H9 (cell line): ENCODE data around the gene IRX2. TPM values are rescaled to one million over a fixed set of nuclear protein-coding genes. Genes with fewer than 3 reads are reported as not detected.

ENCODE experiments used
- DNase-seq: peaks from one replicate; pipeline ENCODE4 v3.0.0-alpha.2; 2017
- H2AFZ ChIP-seq: one replicate; pipeline ENCODE4 v1.6.1; 2013; ENCODE audit warnings: mild to moderate bottlenecking, low read length, control low read depth, moderate library complexity
- H2AK5ac ChIP-seq: 2 replicates; pipeline ENCODE4 v1.6.1; 2013; ENCODE audit warnings: low read length, control low read depth, mixed read lengths; ENCODE audit not compliant: insufficient read length
- H2BK120ac ChIP-seq: one replicate; pipeline ENCODE4 v1.6.1; 2013; ENCODE audit warnings: low read depth, mild to moderate bottlenecking, low read length, control low read depth, inconsistent platforms; ENCODE audit not compliant: poor library complexity, severe bottlenecking
- H2BK12ac ChIP-seq: 2 replicates; pipeline ENCODE4 v1.6.1; 2013; ENCODE audit warnings: low read length, control low read depth, mixed read lengths, low read depth; ENCODE audit not compliant: insufficient read length
- H2BK15ac ChIP-seq: 2 replicates; pipeline ENCODE4 v1.6.1; 2013; ENCODE audit warnings: low read depth, low read length, control low read depth
- H2BK20ac ChIP-seq: one replicate; pipeline ENCODE4 v1.6.1; 2013; ENCODE audit warnings: low read depth, mild to moderate bottlenecking, low read length, control low read depth, inconsistent platforms; ENCODE audit not compliant: poor library complexity, severe bottlenecking
- H2BK5ac ChIP-seq: 2 replicates; pipeline ENCODE4 v1.6.1; 2013; ENCODE audit warnings: low read length, control low read depth, mixed read lengths; ENCODE audit not compliant: insufficient read length
- H3K14ac ChIP-seq: 2 replicates; pipeline ENCODE4 v1.6.1; 2013; ENCODE audit warnings: low read length, control low read depth; ENCODE audit not compliant: insufficient read depth
- H3K18ac ChIP-seq: 2 replicates; pipeline ENCODE4 v1.6.1; 2013; ENCODE audit warnings: low read depth, mild to moderate bottlenecking, mixed read lengths, low read length, control low read depth; ENCODE audit not compliant: insufficient read length
- H3K23ac ChIP-seq: 2 replicates; pipeline ENCODE4 v1.6.1; 2013; ENCODE audit warnings: low read length, control low read depth, mixed read lengths, low read depth; ENCODE audit not compliant: insufficient read length
- H3K23me2 ChIP-seq: 2 replicates; pipeline ENCODE4 v1.6.1; 2013; ENCODE audit warnings: low read depth, mild to moderate bottlenecking, mixed read lengths, low read length, control low read depth; ENCODE audit not compliant: insufficient read length, poor library complexity, severe bottlenecking
- H3K27ac ChIP-seq: 2 replicates; pipeline ENCODE4 v1.5.1; 2013; ENCODE audit warnings: low read length, control low read depth, mixed read lengths, low read depth; ENCODE audit not compliant: insufficient read length
- H3K27me3 ChIP-seq: 2 replicates; pipeline ENCODE4 v1.6.1; 2013; ENCODE audit warnings: low read length, control low read depth, inconsistent platforms; ENCODE audit not compliant: insufficient read depth
- H3K4ac ChIP-seq: 2 replicates; pipeline ENCODE4 v1.6.1; 2013; ENCODE audit warnings: low read depth, mild to moderate bottlenecking, control low read depth, inconsistent platforms, low read length, moderate library complexity
- H3K4me1 ChIP-seq: 2 replicates; pipeline ENCODE4 v1.6.1; 2013; ENCODE audit warnings: low read length, control low read depth, inconsistent platforms; ENCODE audit not compliant: insufficient read depth
- H3K4me2 ChIP-seq: 2 replicates; pipeline ENCODE4 v1.6.1; 2013; ENCODE audit warnings: low read length, control low read depth, mixed read lengths; ENCODE audit not compliant: insufficient read length, insufficient read depth
- H3K56ac ChIP-seq: 2 replicates; pipeline ENCODE4 v1.6.1; 2013; ENCODE audit warnings: low read depth, mild to moderate bottlenecking, mixed read lengths, low read length, control low read depth; ENCODE audit not compliant: insufficient read length
- H3K79me1 ChIP-seq: 2 replicates; pipeline ENCODE4 v1.6.1; 2013; ENCODE audit warnings: low read depth, mild to moderate bottlenecking, moderate library complexity, low read length, control low read depth, inconsistent platforms; ENCODE audit not compliant: insufficient read depth, poor library complexity, severe bottlenecking
- H3K79me2 ChIP-seq: 2 replicates; pipeline ENCODE4 v1.6.1; 2013; ENCODE audit warnings: low read length, control low read depth, inconsistent platforms; ENCODE audit not compliant: insufficient read depth
- H3K9ac ChIP-seq: 2 replicates; pipeline ENCODE4 v1.6.1; 2013; ENCODE audit warnings: low read length, control low read depth, mixed read lengths; ENCODE audit not compliant: insufficient read length; ENCODE audit errors: extremely low read depth
- H3K9me3 ChIP-seq: one replicate; pipeline ENCODE4 v1.6.1; 2013; ENCODE audit warnings: low read depth, low read length, inconsistent platforms; ENCODE audit not compliant: control insufficient read depth
- H3T11ph ChIP-seq: one replicate; pipeline ENCODE4 v1.6.1; 2013; ENCODE audit warnings: mild to moderate bottlenecking, low read length, control low read depth, inconsistent platforms
- H4K20me1 ChIP-seq: one replicate; pipeline ENCODE4 v1.6.1; 2013; ENCODE audit not compliant: control insufficient read depth, insufficient read length, insufficient read depth
- H4K5ac ChIP-seq: 2 replicates; pipeline ENCODE4 v1.6.1; 2013; ENCODE audit warnings: low read depth, mild to moderate bottlenecking, mixed read lengths, low read length, control low read depth; ENCODE audit not compliant: insufficient read length
- H4K8ac ChIP-seq: replicated peaks from 2 replicates; pipeline ENCODE4 v1.6.1; 2013; ENCODE audit warnings: low read length, control low read depth, mixed read lengths, low read depth; ENCODE audit not compliant: insufficient read length
- H4K91ac ChIP-seq: 2 replicates; pipeline ENCODE4 v1.6.1; 2013; ENCODE audit warnings: low read depth, mild to moderate bottlenecking, moderate library complexity, mixed read lengths, low read length, control low read depth; ENCODE audit not compliant: insufficient read length
- H3K27ac Mint-ChIP-seq, 3 experiments: 2 replicates in 2 of 3; 3 replicates in 1 of 3; pipeline ENCODE4 v1.8.0; 2020 to 2021; ENCODE audit warnings: mixed read lengths in 3 of 3, mild to moderate bottlenecking in 1 of 3, moderate library complexity in 1 of 3
- H3K27me3 Mint-ChIP-seq: 2 replicates; pipeline ENCODE4 v1.8.0; 2021; ENCODE audit warnings: low read depth, mild to moderate bottlenecking, moderate library complexity, mixed read lengths
- H3K36me3 Mint-ChIP-seq, 3 experiments: 2 replicates in 2 of 3; 3 replicates in 1 of 3; pipeline ENCODE4 v1.8.0; 2020 to 2021; ENCODE audit warnings: low read depth in 3 of 3, mixed read lengths in 3 of 3; ENCODE audit not compliant: insufficient read depth in 1 of 3
- H3K4me1 Mint-ChIP-seq, 2 experiments: 2 replicates each; pipeline ENCODE4 v1.8.0; 2020; ENCODE audit warnings: mixed read lengths in 2 of 2
- H3K4me3 Mint-ChIP-seq, 2 experiments: 2 replicates in 1 of 2; 3 replicates in 1 of 2; pipeline ENCODE4 v1.8.0; 2020 to 2021; ENCODE audit warnings: mild to moderate bottlenecking in 2 of 2, mixed read lengths in 2 of 2, moderate library complexity in 1 of 2
- H3K9me3 Mint-ChIP-seq, 2 experiments: 2 replicates in 1 of 2; 3 replicates in 1 of 2; pipeline ENCODE4 v1.8.0; 2020; ENCODE audit warnings: mild to moderate bottlenecking in 2 of 2, mixed read lengths in 2 of 2, moderate library complexity in 1 of 2
- CTCF ChIP-seq: fragments of 200-600 bp; sonication (generic); conservative IDR thresholded peaks from 3 replicates; pipeline ENCODE4 v1.8.0; 2021; ENCODE audit warnings: antibody characterized with exemption, mild to moderate bottlenecking
- WGBS: extraction: QIAGEN DNeasy Blood & Tissue Kit; methylation state at CpG from one replicate; pipeline ENCODE4 v1.1.7; 2013; ENCODE audit warnings: missing lambda C conversion rate, low lambda C conversion rate, mixed read lengths; ENCODE audit not compliant: insufficient read length; ENCODE audit errors: extremely low coverage; 5-methylcytosine and 5-hydroxymethylcytosine counted together
- total RNA-seq: library from RNA; stranded (reverse); gene quantifications from 2 replicates; pipeline ENCODE4 v1.2.1, GENCODE V29; 2021

The IRX2 gene
- total RNA-seq, 1 experiment from 2014 or later: 91.6 TPM

GRCh38 chr5:2732004-2732403, 19.5 kb downstream of the IRX2 start:
- peaks cover 62% of the 10 kb centered on the region for H3K27me3 Mint-ChIP-seq
- peaks cover under 1% of the 10 kb centered on the region; the same call in 1 of the 2 replicates for H3K27me3 ChIP-seq
- peak overlapping the region in 1 of 3 experiments; percentile 63; a peak in 1 of 7 replicates for H3K27ac Mint-ChIP-seq
- whole genome bisulfite sequencing: no CpG with 5 or more reads among the region's 4 CpGs
- no peaks in the 10 kb centered on the region for H3K79me2 ChIP-seq
- no peak overlapping the region for H2BK5ac ChIP-seq
- no peaks in the 10 kb centered on the region for H3K4me1 ChIP-seq
- H4K91ac ChIP-seq: no peak overlapping the region
- H3K56ac ChIP-seq: no peak overlapping the region
- H3K23me2 ChIP-seq: no peaks in the 10 kb centered on the region
- H3K79me1 ChIP-seq: no peaks in the 10 kb centered on the region
- no peak overlapping the region for H2BK15ac ChIP-seq
- H3K14ac ChIP-seq: no peak overlapping the region
- H4K20me1 ChIP-seq: no peaks in the 10 kb centered on the region
- peak; percentile 4 for DNase-seq
- H3K36me3 Mint-ChIP-seq: no peaks in the 10 kb centered on the region
- H2AK5ac ChIP-seq: no peak overlapping the region
- no peak overlapping the region for H2BK120ac ChIP-seq
- H2BK20ac ChIP-seq: no peak overlapping the region
- H3K9me3 Mint-ChIP-seq: no peaks in the 10 kb centered on the region
- no peak overlapping the region for H4K5ac ChIP-seq
- H3K27ac ChIP-seq: no peak overlapping the region
- H3T11ph ChIP-seq: no peak overlapping the region
- no peak overlapping the region for H3K9ac ChIP-seq
- H2BK12ac ChIP-seq: no peak overlapping the region
- no peak overlapping the region for H4K8ac ChIP-seq
- no peak overlapping the region for H3K4me3 Mint-ChIP-seq
- no peak overlapping the region for H2AFZ ChIP-seq
- H3K4me1 Mint-ChIP-seq: peaks cover 0 to 4% of the 10 kb centered on the region in 2 experiments; a peak in 1 of 4 replicates
- no peak overlapping the region for H3K4ac ChIP-seq
- TF ChIP-seq CTCF: no peak
- no peaks in the 10 kb centered on the region for H3K9me3 ChIP-seq
- H3K4me2 ChIP-seq: no peak overlapping the region
- no peak overlapping the region for H3K23ac ChIP-seq
- H3K18ac ChIP-seq: no peak overlapping the region
